ENCODE measurements around the gene ROBO2.

The ROBO2 gene

DNA sequence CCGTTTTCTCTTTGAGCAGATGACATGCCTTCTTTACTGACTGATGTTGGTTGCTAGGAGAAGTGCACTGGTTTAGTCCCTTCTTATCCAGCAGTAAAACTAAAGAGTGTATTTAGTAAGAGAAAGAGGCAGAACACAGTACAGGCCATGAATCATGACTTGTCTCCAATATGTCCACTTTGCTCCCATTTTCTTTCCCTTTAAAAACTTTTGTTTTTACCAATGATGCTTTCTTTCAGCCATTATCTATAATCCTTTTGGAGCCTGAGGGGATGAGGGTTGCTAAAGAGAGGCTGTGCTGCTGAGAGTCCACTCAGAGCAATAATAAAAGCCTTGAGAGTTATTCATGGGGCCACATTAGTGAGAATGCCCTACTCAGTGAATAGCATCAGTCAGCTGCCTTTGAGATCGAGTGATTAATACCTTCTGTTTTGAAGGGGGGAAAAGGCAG is 12.2 kb downstream of the ROBO2 start:
- no peak overlapping the region for H3K4me3 ChIP-seq (ENCODE audit: low read length)
- DNase-seq (ENCODE audit: low read depth): no peak
- TF ChIP-seq, protein P1, sequence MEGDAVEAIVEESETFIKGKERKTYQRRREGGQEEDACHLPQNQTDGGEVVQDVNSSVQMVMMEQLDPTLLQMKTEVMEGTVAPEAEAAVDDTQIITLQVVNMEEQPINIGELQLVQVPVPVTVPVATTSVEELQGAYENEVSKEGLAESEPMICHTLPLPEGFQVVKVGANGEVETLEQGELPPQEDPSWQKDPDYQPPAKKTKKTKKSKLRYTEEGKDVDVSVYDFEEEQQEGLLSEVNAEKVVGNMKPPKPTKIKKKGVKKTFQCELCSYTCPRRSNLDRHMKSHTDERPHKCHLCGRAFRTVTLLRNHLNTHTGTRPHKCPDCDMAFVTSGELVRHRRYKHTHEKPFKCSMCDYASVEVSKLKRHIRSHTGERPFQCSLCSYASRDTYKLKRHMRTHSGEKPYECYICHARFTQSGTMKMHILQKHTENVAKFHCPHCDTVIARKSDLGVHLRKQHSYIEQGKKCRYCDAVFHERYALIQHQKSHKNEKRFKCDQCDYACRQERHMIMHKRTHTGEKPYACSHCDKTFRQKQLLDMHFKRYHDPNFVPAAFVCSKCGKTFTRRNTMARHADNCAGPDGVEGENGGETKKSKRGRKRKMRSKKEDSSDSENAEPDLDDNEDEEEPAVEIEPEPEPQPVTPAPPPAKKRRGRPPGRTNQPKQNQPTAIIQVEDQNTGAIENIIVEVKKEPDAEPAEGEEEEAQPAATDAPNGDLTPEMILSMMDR (IDR thresholded peaks at IDR 0.05; ENCODE audit: insufficient read depth, low read depth, low read length, missing control alignments): no peak

DNA sequence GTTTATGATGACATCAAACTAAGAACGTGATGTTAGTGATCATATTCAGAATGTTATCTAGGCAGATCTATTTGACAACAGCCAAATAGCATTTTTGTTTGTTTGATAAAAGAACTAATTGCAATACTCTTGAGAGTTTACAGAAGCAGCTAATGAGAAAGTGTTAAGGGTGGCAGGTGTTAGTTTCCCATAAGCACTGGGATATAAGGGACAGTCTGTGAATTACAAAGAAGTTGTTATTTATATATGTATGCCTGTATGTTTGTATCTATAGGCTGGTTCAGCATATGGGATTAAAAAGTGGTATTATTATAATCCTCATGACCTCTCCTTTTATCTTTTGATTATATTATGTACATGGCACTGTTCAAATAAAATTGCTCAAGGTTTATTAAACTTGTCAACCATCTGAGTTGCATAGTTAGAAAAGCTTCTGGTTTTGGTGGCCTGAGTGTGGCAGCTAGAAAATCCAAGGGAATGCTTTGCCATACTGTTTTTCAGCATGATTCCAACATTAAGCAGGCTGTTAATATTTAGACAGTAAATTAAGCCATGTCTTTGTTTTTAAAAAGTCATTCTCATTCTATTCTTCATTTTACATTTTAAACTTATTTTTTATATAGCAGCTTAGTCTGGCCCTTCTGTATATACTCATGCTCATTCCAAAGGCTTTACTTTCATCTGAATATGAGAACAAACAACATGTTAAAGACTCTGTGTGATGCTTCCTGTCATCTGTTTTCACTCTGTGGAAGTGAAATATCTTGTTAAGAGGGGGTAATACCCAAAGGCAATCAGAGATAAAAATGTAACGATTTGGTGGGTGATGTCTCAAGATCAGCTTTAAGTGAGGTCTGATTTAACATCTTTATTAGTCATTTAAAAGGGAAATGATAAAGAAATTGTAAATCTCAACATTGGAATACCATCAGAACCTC is 13.1 kb downstream of the ROBO2 start:
- TF ChIP-seq, protein P1 (IDR thresholded peaks at IDR 0.05; ENCODE audit: insufficient read depth, low read depth, low read length, missing control alignments): no peak
- no peak overlapping the region for H3K4me3 ChIP-seq (ENCODE audit: low read length)
- no peak for DNase-seq (ENCODE audit: low read depth)

DNA sequence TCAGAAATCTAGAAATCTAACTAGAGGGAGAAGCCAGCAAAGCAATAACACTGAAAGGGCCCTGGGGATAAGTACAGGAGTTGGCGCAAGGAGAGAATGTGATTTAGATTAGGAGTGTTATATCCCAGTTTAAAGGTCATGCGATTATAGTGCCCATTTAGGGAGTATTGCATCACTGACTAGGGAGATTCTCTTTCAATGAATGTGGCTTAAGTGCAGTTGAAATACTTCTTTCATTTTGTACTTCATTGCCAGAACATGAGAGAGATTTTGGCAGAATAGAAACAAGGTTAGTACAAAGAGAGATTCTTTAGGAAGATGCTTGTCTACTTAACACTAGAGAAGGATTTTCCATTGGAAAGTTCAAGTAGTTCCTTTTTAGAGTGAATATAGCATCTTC is 13.9 kb downstream of the ROBO2 start:
- peak; percentile 10 for DNase-seq (ENCODE audit: low read depth)
- TF ChIP-seq, protein P1 (IDR thresholded peaks at IDR 0.05; ENCODE audit: insufficient read depth, low read depth, low read length, missing control alignments): no peak
- no peak overlapping the region for H3K4me3 ChIP-seq (ENCODE audit: low read length)

DNA sequence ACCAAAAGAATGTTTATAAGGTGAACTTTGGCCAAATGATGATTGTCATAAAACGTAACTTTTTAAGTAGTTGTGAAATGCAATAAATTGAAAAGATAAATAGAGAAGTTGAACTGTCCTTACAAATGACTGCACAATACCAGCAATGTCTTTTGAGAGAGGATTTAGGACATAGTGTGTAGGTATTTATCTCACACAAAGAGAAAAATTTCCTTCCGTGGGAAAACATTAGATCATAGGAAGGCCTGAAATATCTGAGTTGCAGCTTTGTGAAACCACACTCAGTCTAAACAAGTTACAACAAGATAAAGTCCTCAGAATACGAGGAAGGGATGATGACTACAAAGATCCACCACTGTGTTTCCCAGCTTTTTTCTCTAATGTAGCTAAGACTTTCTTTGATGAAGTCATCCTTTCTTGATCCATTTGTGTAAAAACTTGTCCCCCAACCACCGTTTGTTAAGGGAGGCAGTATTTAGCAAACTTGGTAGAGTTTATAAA is 16.0 kb downstream of the ROBO2 start:
- no peak overlapping the region for H3K4me3 ChIP-seq (ENCODE audit: low read length)
- TF ChIP-seq, protein P1 (IDR thresholded peaks at IDR 0.05; ENCODE audit: insufficient read depth, low read depth, low read length, missing control alignments): no peak
- DNase-seq (ENCODE audit: low read depth): peak; percentile 96

DNA sequence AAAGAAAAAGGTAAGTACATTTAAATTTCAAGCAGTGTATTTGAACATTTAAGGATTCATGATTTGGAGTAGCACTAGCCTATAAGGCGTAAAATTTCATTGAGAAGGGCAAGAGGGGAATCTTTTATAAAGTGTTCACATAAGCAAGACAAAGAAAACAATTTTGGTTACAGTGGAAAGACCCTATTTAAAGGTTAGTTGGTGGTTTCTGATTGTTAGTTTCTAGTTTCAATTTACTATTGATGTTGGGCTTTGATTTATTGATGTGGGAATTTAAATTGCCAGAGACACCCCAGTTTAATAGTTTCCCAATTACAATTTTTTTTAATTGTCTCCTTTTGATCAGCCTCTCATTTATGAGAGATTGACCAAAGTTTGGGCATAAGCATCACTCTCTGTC is 19.5 kb downstream of the ROBO2 start:
- TF ChIP-seq, protein P1 (IDR thresholded peaks at IDR 0.05; ENCODE audit: insufficient read depth, low read depth, low read length, missing control alignments): no peak

DNA sequence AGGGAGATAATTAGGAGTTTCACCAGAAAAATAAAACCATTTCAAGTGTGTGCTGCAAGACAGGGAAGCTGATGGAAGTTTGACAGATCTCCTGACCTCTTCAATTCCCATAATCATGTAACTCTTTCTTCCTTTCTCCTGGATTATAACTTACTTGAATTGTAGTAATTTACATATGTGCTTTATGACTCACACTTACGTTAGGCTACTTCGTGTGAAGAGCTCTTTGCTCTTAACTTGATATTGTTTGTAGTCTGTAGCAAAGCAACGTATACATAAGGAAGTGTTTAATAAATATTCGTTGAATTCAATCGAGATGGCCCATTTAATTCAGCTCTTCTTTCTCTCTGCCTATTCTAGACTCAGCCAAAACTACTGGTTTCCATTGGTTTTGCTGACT is 23.5 kb downstream of the ROBO2 start:
- TF ChIP-seq, protein P1 (IDR thresholded peaks at IDR 0.05; ENCODE audit: insufficient read depth, low read depth, low read length, missing control alignments): no peak
- DNase-seq (ENCODE audit: low read depth): peak; percentile 30
- no peak overlapping the region for H3K4me3 ChIP-seq (ENCODE audit: low read length)

More for the DNA sequence above, 19.5 kb downstream of the ROBO2 start:
- H3K4me3 ChIP-seq (ENCODE audit: low read length): no peak overlapping the region
- no peak for DNase-seq (ENCODE audit: low read depth)
